GM21529 (cell line): ENCODE results near the gene HIP1R.

Experiments used
- ATAC-seq: cut with Tn5 transposase; IDR thresholded peaks from one replicate; pipeline ENCODE4 v1.9.1; 2021; ENCODE audit not compliant: unreplicated experiment

HIP1R gene

GRCh38 chr12:122847921-122848421, 12.7 kb downstream of the HIP1R start:
- no peak for ATAC-seq

GRCh38 chr12:122848471-122849351, 13.5 kb downstream of the HIP1R start:
- ATAC-seq: no peak

- ATAC-seq: no peak
Measured at GRCh38 chr12:122849352-122850047, 14.2 kb downstream of the HIP1R start.

- no peak for ATAC-seq
Measured at GRCh38 chr12:122850048-122850445, 14.8 kb downstream of the HIP1R start.

- no peak for ATAC-seq
Measured at GRCh38 chr12:122850695-122851350, 15.6 kb downstream of the HIP1R start.

- ATAC-seq: no peak
Measured at GRCh38 chr12:122851820-122852219, 16.6 kb downstream of the HIP1R start.

GRCh38 chr12:122852336-122853275, 17.3 kb downstream of the HIP1R start:
- ATAC-seq: no peak

GRCh38 chr12:122853582-122854245, 18.5 kb downstream of the HIP1R start:
- no peak for ATAC-seq

- no peak for ATAC-seq
Measured at GRCh38 chr12:122854554-122854953, 19.3 kb downstream of the HIP1R start.

GRCh38 chr12:122855071-122855829, 20.0 kb downstream of the HIP1R start:
- ATAC-seq: no peak

GRCh38 chr12:122855928-122856831, 20.9 kb downstream of the HIP1R start:
- no peak for ATAC-seq

GRCh38 chr12:122856999-122857671, 21.9 kb downstream of the HIP1R start:
- ATAC-seq: no peak

- no peak for ATAC-seq
Measured at GRCh38 chr12:122858171-122858570, 22.9 kb downstream of the HIP1R start.

GRCh38 chr12:122858591-122859302, 23.5 kb downstream of the HIP1R start:
- ATAC-seq: no peak

- no peak for ATAC-seq
Measured at GRCh38 chr12:122859303-122860039, 24.2 kb downstream of the HIP1R start.
